DMS53 (cell line): ENCODE data around the gene RPUSD4.

Source experiments
- DNase-seq: peaks from one replicate; lab custom pipeline; 2025; lab: John Stamatoyannopoulos, UW

RPUSD4 gene

GRCh38 chr11:126182787-126183445 lies 28.5 kb downstream of the RPUSD4 start:
- no peak for DNase-seq

DNA sequence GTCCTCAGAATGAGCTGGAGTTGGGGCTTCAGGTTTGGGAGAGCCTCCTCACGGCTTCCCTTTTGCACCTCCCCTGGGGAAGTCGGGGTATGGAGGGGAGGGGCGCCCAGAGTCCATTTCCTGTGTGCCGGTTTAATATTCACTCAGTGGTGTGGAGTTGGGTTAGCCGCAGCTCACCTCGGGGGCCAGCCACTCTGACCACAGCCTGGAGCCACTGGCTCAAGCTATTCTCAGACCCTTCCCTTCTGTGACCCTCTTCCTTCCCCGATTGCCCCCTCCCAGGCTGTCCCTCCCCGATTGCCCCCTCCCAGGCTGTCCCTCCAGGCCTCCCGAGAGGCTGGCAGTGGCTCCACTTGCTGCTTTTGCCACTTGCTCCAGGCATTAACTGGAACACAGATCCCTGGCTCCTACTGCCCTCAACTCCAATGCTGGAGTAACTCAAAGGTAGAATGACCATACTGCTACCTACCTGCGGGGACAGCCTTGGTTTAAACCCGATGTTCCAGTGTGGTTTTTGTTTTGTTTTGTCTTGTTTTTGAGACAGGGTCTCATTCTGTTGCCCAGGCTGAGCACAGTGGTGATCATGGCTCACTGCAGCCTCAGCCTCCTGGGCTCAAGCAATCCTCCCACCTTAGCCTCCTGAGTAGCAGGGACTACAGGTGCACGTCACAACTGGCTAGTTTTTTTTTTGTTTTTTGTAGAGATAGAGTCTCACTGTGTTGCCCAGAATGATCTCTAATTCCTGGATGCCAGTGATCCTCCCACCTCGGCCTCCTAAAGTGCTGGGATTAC lies 29.3 kb downstream of the RPUSD4 start:
- DNase-seq, result no peak

DNA sequence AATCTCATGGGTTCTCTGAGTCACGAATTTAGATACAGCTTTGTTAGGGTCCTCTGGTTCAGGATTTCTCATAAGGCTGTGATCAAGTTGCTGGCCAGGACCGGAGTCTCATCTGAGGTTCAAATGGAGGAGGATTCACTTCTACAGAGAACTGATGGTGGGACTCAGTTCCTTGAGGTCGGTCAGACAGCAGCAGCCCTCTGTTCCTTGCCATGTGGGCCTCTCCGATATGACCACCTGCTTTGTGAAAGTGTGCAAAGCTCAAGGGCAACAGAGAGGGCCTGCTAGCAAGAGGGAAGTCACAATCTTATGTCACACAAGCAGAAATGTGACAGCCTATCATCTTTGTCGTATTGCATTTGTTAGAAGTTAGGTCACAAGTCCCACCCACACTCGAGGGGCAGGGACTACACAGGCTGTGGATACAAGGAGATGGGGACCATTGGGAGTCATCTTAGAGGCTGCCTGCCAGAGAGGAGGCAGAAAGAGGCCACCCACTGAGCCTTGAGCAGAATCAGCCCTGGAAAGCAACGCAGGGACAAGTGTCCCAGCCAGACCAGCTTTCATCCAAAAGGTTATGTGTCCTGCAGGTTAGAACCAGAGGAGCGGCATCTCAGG lies 34.5 kb downstream of the RPUSD4 start:
- DNase-seq, result no peak

DNA sequence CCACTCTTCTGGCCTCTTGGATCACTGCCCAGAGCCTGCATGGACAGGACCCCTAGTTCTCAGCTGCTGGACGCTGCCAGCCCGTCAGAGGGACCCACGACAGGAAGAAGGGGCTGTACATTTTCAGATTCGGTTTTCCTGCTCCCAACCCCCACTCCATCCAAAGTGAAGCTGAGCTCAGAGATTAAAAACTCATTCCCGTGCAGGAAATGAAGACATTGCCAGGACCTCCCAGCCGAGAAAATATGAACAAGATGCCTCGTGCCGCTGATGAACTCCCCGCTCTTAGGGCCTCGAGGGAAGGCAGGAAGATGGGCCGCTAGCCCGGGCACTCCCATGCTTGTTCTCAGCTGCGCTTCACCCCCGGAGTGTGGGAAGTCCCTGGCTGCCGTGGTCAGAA lies 36.1 kb downstream of the RPUSD4 start:
- DNase-seq, result no peak

DNA sequence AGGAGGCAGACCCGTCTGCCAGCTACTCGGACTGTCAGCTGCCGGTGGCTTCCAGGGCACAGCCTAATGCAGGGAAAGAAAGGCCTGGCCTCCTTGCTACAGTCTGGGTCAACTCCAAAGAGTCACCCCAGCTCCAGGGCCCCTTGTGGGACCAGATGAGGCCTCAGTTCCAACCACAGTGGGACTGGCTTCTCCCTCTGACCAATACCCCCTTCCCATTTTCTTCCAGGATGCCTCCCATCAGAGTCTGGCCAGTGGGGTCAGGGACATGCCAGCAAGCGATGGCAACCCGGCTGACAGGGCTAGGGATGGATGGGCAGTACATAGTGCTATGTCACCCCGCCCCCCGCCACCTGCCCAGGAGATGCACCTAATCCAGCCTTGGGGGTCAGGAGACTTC lies 36.6 kb downstream of the RPUSD4 start:
- DNase-seq, result no peak

DNA sequence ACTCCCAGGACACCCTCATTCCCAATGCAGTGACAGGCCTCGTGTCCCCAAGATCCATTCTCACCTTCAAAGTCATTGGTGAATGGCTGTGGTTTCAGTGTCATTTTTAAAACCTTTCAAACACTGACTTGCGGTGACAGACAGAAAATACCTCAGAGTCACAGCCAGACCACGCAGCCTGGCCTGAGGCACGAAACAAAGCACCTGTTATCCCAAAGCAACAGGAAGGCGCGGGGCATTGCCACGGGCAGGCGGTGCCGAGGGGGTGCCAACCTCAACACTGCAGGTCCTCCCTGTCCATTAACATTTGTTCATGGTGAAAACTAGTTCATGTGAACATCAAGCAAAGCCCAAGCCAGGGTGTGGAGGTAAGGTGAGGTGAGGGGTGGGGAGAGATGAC lies 38.2 kb downstream of the RPUSD4 start:
- DNase-seq, result no peak

- DNase-seq, result no peak
These were observed 38.8 kb downstream of the RPUSD4 start for GRCh38 chr11:126172596-126173038.

DNA sequence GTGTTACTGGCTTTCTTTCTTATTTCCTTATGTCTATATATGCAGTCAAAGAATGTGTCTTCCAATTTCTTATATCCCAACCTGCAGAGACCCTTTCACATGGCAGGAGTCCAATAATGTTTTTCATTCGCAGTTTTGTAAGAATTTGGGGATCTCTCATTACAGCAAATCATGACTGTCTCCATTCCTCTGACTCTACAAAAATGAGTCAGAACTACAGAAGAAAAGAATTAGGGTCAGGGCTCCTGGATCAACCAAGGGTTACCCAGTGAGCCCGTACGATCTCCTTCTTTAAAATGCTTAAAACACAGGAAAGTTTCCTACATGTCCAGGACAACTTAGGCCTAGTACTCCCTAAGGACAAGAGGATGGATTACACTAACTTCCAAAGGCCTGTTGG lies 42.2 kb downstream of the RPUSD4 start:
- no peak for DNase-seq

DNA sequence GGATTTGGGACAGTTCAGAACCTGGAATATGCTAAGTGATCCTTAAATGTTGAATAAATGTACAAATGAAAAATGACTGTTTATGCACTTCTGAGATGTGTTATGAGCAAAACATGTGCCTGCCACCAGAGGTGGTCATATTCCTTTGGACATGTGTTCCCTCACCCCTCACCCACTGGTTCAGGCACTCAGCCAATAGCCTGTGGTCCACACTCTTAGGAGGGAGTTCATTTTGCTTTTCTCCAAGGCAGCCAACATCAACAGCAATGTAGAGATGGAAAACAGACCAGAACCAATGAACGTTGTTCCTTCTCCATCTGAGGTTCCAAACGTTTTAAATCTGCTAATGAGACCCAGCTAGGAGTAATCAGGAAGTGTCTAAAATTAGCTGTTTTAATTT lies 44.0 kb downstream of the RPUSD4 start:
- DNase-seq, result no peak

DNA sequence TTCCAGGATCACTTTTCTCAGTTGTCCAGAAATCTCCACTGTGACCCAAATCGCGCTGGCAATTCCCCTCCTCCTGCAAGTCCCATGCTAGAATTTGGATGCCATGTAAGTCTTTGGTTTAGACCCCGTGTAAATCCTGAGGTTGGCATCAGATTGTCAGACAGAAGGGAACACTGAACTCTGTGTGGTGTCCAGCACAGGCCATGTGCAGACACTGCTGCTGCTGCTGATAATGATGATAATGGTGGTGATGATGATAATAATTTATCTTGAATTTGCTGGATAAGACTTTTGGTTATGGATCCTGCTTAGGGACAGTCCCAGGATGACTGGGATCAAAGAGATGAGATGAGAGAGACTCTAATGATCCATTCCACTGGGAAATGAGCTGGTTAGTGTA lies 45.0 kb downstream of the RPUSD4 start:
- no peak for DNase-seq

DNA sequence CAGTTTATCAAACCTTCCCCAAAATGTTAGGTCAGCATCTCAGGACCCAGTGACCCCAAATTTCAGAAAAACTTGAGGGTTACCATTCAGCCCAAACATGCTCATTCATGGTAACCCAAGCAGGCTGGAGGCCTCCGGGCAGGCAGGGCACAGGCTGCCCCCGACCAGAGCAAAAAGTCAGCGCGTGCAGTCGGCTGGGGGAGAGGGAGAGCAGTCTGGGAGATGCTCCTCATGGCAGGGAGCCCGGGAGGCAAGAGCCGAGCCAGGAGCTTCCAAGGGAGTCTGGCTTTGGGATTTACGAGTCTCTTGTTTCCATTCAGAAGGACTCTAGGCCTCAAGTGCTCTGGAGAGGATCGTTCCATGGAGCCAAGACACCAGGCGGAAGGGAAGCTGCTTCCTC lies 45.7 kb downstream of the RPUSD4 start:
- no peak for DNase-seq

DNA sequence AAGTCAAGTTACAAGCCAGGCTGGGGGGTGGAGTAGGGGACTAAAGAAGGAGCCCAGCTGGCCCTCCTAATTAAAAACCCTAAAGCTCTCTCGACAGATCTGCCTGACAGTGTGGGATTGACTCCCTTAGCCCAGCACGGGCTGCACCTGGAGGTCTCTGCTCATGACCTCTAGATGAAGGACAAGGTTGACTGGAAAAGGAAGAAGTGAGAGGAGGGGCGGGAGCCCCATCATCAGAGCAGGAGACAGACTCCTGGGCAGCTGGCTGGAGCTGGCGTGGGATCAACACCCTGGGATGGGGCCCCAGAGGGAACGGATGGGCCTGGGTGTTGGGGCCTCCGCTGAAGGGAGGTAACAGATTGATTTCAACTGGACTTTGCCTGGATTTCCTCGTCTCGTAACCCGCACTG lies 46.1 kb downstream of the RPUSD4 start:
- no peak for DNase-seq

- no peak for DNase-seq
These were observed 46.7 kb downstream of the RPUSD4 start for GRCh38 chr11:126164781-126165180.

- no peak for DNase-seq
These were observed 47.7 kb downstream of the RPUSD4 start for GRCh38 chr11:126163779-126164178.

- DNase-seq, result no peak
These were observed 48.3 kb downstream of the RPUSD4 start for GRCh38 chr11:126163074-126163700.

DNA sequence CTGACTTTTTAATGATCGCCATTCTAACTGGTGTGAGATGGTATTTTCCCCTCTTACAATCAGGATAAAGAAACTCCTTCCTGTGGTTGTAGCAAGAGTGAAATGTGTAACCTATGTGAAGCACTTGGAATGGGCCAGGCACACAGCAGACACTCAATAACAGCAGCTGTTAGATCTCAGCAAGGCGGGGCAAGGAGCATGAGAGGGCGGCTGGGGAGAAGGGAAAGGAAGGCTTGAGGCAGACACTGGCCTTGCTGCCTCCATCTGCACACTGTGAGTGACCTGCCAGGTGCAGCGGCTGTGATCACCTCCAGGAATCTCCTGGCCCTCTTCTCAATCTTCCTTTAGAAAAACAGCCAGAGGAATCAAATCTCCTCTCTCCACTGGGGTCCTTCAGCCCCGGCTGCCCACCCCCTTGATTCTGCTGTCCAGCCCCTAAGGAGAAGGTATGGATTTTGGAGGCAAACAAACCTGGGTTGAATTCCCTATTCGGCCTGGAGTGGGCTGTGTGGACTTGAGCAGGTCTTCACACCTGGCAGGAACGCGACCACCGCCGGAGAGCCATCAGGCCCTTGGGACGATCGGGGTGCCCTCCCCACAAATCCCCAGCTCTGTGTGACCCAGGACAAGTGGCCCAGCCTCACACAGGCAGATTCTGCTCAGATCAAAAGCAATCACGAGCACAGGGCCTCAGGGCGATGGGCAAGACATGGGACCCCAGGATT lies 49.0 kb downstream of the RPUSD4 start:
- no peak for DNase-seq

DNA sequence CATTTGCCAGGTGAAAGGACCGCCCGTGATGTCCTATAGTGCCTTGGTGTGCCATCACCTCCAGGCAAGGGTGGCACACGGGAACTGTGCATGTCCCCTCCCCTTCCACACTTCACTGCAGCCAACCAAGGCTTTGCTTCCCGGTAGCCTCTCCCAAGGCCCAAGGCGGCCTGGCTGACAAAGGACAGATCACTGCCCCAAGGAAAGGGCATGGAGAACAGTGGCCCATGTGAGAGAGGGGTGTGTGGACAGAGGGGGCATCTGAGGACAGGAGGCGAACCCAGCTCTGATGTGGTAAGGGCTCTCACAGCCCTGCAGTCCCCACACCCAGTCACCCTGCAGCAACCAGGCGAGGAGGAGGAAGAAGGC lies 50.4 kb downstream of the RPUSD4 start:
- no peak for DNase-seq

- DNase-seq, result no peak
These were observed 51.0 kb downstream of the RPUSD4 start for GRCh38 chr11:126160345-126161022.

DNA sequence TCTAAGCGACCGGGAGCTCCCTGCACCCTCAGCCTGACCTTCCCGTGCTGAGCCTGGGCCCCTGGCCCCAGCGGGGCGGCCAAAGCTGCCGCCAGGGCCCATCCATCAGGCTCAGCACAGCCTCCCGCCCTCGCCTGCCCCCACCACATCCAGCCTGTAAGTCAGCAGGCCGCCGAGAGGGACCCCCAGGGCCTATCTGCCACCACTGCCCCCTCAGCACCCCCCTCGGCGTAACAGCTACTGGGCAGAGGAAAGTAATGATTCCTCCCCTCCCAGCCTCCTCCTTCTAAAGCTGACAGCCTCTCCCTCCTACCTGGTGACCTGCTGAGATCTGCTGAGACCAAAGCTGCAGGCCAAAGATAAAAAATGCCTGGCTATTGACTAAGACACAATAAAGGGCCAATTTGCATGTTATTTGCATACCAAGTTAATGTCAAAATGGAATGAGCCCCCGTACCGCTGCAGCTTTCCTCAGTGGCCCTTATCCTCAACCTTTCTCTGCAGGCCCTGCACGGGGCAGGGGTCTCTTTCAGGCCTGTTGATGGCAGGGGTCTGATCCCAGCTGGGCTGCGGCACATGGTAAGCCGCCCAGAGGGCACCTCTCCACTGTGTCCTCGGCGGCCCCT lies 51.6 kb downstream of the RPUSD4 start:
- DNase-seq, result no peak

GRCh38 chr11:126158054-126158791 lies 53.2 kb downstream of the RPUSD4 start:
- DNase-seq, result no peak
